ENCODE data around the gene GLYR1.

Gene GLYR1

GRCh38 chr16:4877380-4877685 is 30.2 kb upstream of the GLYR1 start:
- Histone ChIP-seq H3K4me1 (ENCODE audit: control insufficient read depth, insufficient read depth, low read length, poor library complexity, severe bottlenecking) (no peaks in the 10 kb centered on the region), H3K36me3 (ENCODE audit: control insufficient read depth, insufficient read depth, low read length) (peaks cover 97% of the 10 kb centered on the region), H3K4me3 (ENCODE audit: extremely low read depth, insufficient read depth, low read length, poor library complexity, severe bottlenecking) (no peak overlapping the region), H3K27ac (ENCODE audit: low read depth, low read length, severe bottlenecking) (no peak overlapping the region), H3K9me3 (ENCODE audit: control insufficient read depth, low read length) (no peaks in the 10 kb centered on the region)
- WGBS, 2 experiments (ENCODE audit: insufficient coverage in 2 of 2), result 96 to 97% methylated on average over 12 to 13 of the region's 14 CpGs

- Histone ChIP-seq H3K4me3 (ENCODE audit: extremely low read depth, insufficient read depth, low read length, poor library complexity, severe bottlenecking) (no peak overlapping the region), H3K27ac (ENCODE audit: low read depth, low read length, severe bottlenecking) (no peak overlapping the region), H3K4me1 (ENCODE audit: control insufficient read depth, insufficient read depth, low read length, poor library complexity, severe bottlenecking) (no peaks in the 10 kb centered on the region), H3K36me3 (ENCODE audit: control insufficient read depth, insufficient read depth, low read length) (peaks cover 97% of the 10 kb centered on the region), H3K9me3 (ENCODE audit: control insufficient read depth, low read length) (no peaks in the 10 kb centered on the region)
- 95 to 96% methylated on average over 10 of the region's 11 CpGs for WGBS, 2 experiments (ENCODE audit: insufficient coverage in 2 of 2)
Measured at GRCh38 chr16:4876646-4877379, 29.7 kb upstream of the GLYR1 start.

- Histone ChIP-seq H3K9me3 (ENCODE audit: control insufficient read depth, low read length) (no peaks in the 10 kb centered on the region), H3K36me3 (ENCODE audit: control insufficient read depth, insufficient read depth, low read length) (peaks cover 97% of the 10 kb centered on the region)
- WGBS, 2 experiments (ENCODE audit: insufficient coverage in 2 of 2), result 91 to 98% methylated on average over 8 of the region's 8 CpGs
Measured at GRCh38 chr16:4874666-4875065, 27.6 kb upstream of the GLYR1 start.

GRCh38 chr16:4873091-4873490 is 26.0 kb upstream of the GLYR1 start:
- 87 to 92% methylated on average over 3 of the region's 3 CpGs for WGBS, 2 experiments (ENCODE audit: insufficient coverage in 2 of 2)
- Histone ChIP-seq H3K27ac (ENCODE audit: low read depth, low read length, severe bottlenecking) (no peak overlapping the region), H3K36me3 (ENCODE audit: control insufficient read depth, insufficient read depth, low read length) (peaks cover 97% of the 10 kb centered on the region), H3K4me1 (ENCODE audit: control insufficient read depth, insufficient read depth, low read length, poor library complexity, severe bottlenecking) (no peaks in the 10 kb centered on the region), H3K9me3 (ENCODE audit: control insufficient read depth, low read length) (no peaks in the 10 kb centered on the region), H3K4me3 (ENCODE audit: extremely low read depth, insufficient read depth, low read length, poor library complexity, severe bottlenecking) (no peak overlapping the region)

More at GRCh38 chr16:4874666-4875065, 27.6 kb upstream of the GLYR1 start:
- Histone ChIP-seq H3K4me3 (ENCODE audit: extremely low read depth, insufficient read depth, low read length, poor library complexity, severe bottlenecking) (no peak overlapping the region), H3K4me1 (ENCODE audit: control insufficient read depth, insufficient read depth, low read length, poor library complexity, severe bottlenecking) (no peaks in the 10 kb centered on the region), H3K27ac (ENCODE audit: low read depth, low read length, severe bottlenecking) (no peak overlapping the region)

- Histone ChIP-seq H3K4me3 (ENCODE audit: extremely low read depth, insufficient read depth, low read length, poor library complexity, severe bottlenecking) (no peak overlapping the region), H3K27ac (ENCODE audit: low read depth, low read length, severe bottlenecking) (no peak overlapping the region), H3K36me3 (ENCODE audit: control insufficient read depth, insufficient read depth, low read length) (peaks cover 94% of the 10 kb centered on the region), H3K4me1 (ENCODE audit: control insufficient read depth, insufficient read depth, low read length, poor library complexity, severe bottlenecking) (no peaks in the 10 kb centered on the region), H3K9me3 (ENCODE audit: control insufficient read depth, low read length) (no peaks in the 10 kb centered on the region)
- WGBS, 2 experiments (ENCODE audit: insufficient coverage in 2 of 2), result 89 to 93% methylated on average over 4 of the region's 4 CpGs
Measured at GRCh38 chr16:4871071-4871470, 24.0 kb upstream of the GLYR1 start.

GRCh38 chr16:4870138-4870671 is 23.1 kb upstream of the GLYR1 start:
- H3K4me1 ChIP-seq (ENCODE audit: control insufficient read depth, insufficient read depth, low read length, poor library complexity, severe bottlenecking), result no peaks in the 10 kb centered on the region
- no peaks in the 10 kb centered on the region for H3K9me3 ChIP-seq (ENCODE audit: control insufficient read depth, low read length)
- no peak overlapping the region for H3K27ac ChIP-seq (ENCODE audit: low read depth, low read length, severe bottlenecking)
- H3K36me3 ChIP-seq (ENCODE audit: control insufficient read depth, insufficient read depth, low read length), result peaks cover 88% of the 10 kb centered on the region
- WGBS, 2 experiments (ENCODE audit: insufficient coverage in 2 of 2), result 97 to 98% methylated on average over 19 to 21 of the region's 21 CpGs
- no peak overlapping the region for H3K4me3 ChIP-seq (ENCODE audit: extremely low read depth, insufficient read depth, low read length, poor library complexity, severe bottlenecking)

- WGBS, 2 experiments (ENCODE audit: insufficient coverage in 2 of 2), result 96 to 98% methylated on average over 12 to 13 of the region's 13 CpGs
- Histone ChIP-seq H3K4me3 (ENCODE audit: extremely low read depth, insufficient read depth, low read length, poor library complexity, severe bottlenecking) (no peak overlapping the region), H3K36me3 (ENCODE audit: control insufficient read depth, insufficient read depth, low read length) (peaks cover 87% of the 10 kb centered on the region)
Measured at GRCh38 chr16:4869147-4869805, 22.2 kb upstream of the GLYR1 start.

GRCh38 chr16:4868535-4868934 is 21.4 kb upstream of the GLYR1 start:
- Histone ChIP-seq H3K36me3 (ENCODE audit: control insufficient read depth, insufficient read depth, low read length) (peaks cover 87% of the 10 kb centered on the region), H3K9me3 (ENCODE audit: control insufficient read depth, low read length) (no peaks in the 10 kb centered on the region), H3K4me3 (ENCODE audit: extremely low read depth, insufficient read depth, low read length, poor library complexity, severe bottlenecking) (no peak overlapping the region), H3K4me1 (ENCODE audit: control insufficient read depth, insufficient read depth, low read length, poor library complexity, severe bottlenecking) (no peaks in the 10 kb centered on the region), H3K27ac (ENCODE audit: low read depth, low read length, severe bottlenecking) (no peak overlapping the region)
- 98 to 100% methylated on average over 6 of the region's 7 CpGs for WGBS, 2 experiments (ENCODE audit: insufficient coverage in 2 of 2)

More at GRCh38 chr16:4869147-4869805, 22.2 kb upstream of the GLYR1 start:
- no peaks in the 10 kb centered on the region for H3K9me3 ChIP-seq (ENCODE audit: control insufficient read depth, low read length)
- no peaks in the 10 kb centered on the region for H3K4me1 ChIP-seq (ENCODE audit: control insufficient read depth, insufficient read depth, low read length, poor library complexity, severe bottlenecking)
- no peak overlapping the region for H3K27ac ChIP-seq (ENCODE audit: low read depth, low read length, severe bottlenecking)

- Histone ChIP-seq H3K27ac (ENCODE audit: low read depth, low read length, severe bottlenecking) (no peak overlapping the region), H3K36me3 (ENCODE audit: control insufficient read depth, insufficient read depth, low read length) (peaks cover 87% of the 10 kb centered on the region), H3K9me3 (ENCODE audit: control insufficient read depth, low read length) (no peaks in the 10 kb centered on the region), H3K4me1 (ENCODE audit: control insufficient read depth, insufficient read depth, low read length, poor library complexity, severe bottlenecking) (no peaks in the 10 kb centered on the region), H3K4me3 (ENCODE audit: extremely low read depth, insufficient read depth, low read length, poor library complexity, severe bottlenecking) (no peak overlapping the region)
- WGBS, 2 experiments (ENCODE audit: insufficient coverage in 2 of 2), result 96 to 100% methylated on average over 4 of the region's 5 CpGs
Measured at GRCh38 chr16:4868026-4868425, 20.9 kb upstream of the GLYR1 start.

- H3K4me3 ChIP-seq (ENCODE audit: extremely low read depth, insufficient read depth, low read length, poor library complexity, severe bottlenecking), result no peak overlapping the region
- no peaks in the 10 kb centered on the region for H3K9me3 ChIP-seq (ENCODE audit: control insufficient read depth, low read length)
- whole genome bisulfite sequencing, 2 experiments (ENCODE audit: insufficient coverage in 2 of 2), result 95 to 97% methylated on average over 12 of the region's 12 CpGs
- H3K27ac ChIP-seq (ENCODE audit: low read depth, low read length, severe bottlenecking), result no peak overlapping the region
- no peaks in the 10 kb centered on the region for H3K4me1 ChIP-seq (ENCODE audit: control insufficient read depth, insufficient read depth, low read length, poor library complexity, severe bottlenecking)
- peaks cover 86% of the 10 kb centered on the region for H3K36me3 ChIP-seq (ENCODE audit: control insufficient read depth, insufficient read depth, low read length)
Measured at GRCh38 chr16:4866586-4866985, 19.5 kb upstream of the GLYR1 start.

Measured in mesodermal cell (in vitro differentiated cells).